ENCODE measurements around the gene MED22.

- TF ChIP-seq POLR2AphosphoS5 (IDR thresholded peaks at IDR 0.05; ENCODE audit: insufficient read depth in 1 of 2, low read depth in 1 of 2) (no peak), CTCF (IDR thresholded peaks at IDR 0.05) (no peak), POLR2A (IDR thresholded peaks at IDR 0.05) (no peak)
These were observed 38.3 kb downstream of the MED22 start for GRCh38 chr9:133309608-133310007.
